Measurements from ENCODE around the gene GOLPH3. TPM values are rescaled to one million over a fixed set of nuclear protein-coding genes. Genes with fewer than 3 reads are reported as not detected.

GOLPH3 gene
- total RNA-seq, 2 experiments from 2014 or later = 99.3 to 101 TPM

- CTCF ChIA-PET = no interaction called here
- POLR2A ChIA-PET = interaction anchor here (0.5 kb wide), 1 partner anchor 358 kb away, joined by 5 read pairs; no protein-coding TSS in a partner anchor
These were observed 63.9 kb downstream of the GOLPH3 start for GRCh38 chr5:32110111-32110696.

DNA sequence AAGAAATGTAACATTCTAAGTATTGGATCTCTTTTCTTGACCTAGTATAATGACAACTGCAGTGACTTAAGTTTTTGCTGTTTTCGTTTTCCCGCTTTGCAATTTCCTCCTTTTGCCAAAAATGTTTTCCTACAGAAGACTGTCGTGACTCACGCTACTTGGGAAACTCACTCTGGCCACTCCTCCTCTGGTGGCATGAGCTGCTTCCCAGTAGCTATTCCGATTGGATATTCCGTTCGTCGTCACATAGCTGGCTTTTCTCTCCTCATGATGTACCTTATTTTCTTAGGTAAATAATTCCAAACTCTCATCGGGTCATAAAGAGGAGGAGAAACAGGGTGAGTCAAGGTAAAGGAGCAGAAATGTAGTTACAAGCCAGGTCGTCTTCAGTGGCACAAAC lies 64.9 kb downstream of the GOLPH3 start:
- POLR2A ChIA-PET = no interaction called here
- CTCF ChIA-PET = interaction anchor here (1.3 kb wide), 1 partner anchor 16 kb away, joined by 5 read pairs; no protein-coding TSS in a partner anchor

GRCh38 chr5:32108167-32108566 lies 66.0 kb downstream of the GOLPH3 start:
- CTCF ChIA-PET = interaction anchor here (1.3 kb wide), 2 partner anchors 15 kb away, joined by 4 to 5 read pairs; no protein-coding TSS in a partner anchor
- POLR2A ChIA-PET = no interaction called here

DNA sequence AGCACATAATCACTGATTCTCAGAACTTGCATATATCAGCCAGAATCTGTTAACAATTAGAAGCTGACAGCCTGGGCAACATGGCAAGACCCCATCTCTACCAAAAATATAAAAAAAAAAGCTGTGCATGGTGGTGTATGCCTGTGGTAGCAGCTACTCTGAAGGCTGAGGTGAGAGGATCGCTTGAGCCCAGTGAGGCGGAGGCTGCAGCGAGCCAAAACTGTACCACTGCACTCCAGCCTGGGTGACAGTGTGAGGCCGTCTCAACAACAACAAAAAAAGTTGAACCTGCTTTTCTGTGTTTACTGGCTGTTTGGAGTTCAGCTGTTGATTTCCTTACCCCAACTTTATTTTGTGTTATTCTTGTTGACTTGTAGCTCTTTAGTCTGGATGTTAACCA lies 66.8 kb downstream of the GOLPH3 start:
- CTCF ChIA-PET = interaction anchor here (1.3 kb wide), 1 partner anchor 14 kb away, joined by 4 read pairs; no protein-coding TSS in a partner anchor
- POLR2A ChIA-PET = no interaction called here

DNA sequence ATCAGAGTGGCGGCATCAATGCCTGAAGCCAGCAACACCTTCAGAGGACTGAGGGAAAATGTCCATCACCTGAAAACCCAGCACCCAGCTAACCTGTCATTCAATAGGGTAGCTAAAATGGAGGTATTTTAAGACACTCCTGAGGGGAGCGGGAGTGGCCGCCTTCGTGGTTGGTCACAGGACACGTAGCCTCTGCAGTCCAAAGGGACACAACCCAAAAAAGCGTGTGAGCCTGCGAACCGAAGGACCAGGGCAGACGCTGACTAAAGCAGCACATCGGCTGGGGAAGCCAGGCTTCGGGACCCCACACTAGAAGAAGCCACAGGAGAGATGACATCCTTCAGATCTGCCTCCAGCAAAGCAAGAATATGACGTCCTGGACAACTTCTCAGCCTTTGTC lies 70.6 kb downstream of the GOLPH3 start:
- CTCF ChIA-PET = no interaction called here
- POLR2A ChIA-PET = no interaction called here

DNA sequence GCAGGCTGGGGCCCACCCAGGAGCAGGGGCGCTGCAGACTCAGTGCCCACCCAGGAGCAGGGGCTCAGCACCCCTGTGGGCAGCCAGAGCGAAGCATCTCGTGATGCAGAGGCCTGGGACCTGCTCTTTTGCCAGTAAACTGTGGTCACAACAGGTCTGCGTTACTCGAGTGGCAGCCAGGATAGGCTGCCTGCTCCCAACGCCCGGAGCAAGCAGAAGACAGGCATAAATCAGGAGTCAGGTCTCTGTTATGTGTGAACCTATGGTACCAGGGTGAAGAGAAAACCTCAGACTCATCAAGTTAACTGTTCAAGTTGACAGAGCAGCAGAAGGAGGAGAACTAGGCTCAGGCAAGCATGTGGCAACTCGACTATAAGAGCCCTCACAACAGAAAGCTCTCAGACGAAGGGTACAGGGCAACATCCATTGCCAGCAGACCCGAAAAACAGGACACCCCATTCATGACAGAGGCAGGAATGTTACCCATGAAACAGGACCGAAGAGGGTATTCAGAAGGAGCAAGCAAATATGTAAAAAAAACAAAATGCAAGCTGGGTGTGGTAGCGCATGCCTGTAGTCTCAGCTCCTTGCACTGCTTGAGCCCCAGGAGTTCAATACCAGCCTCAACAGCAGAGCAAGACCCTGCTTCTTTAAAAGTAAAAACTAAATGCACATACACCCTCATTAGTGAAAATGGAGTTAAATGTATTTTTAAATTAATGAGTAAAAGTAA lies 71.7 kb downstream of the GOLPH3 start:
- CTCF ChIA-PET = no interaction called here
- POLR2A ChIA-PET = no interaction called here

DNA sequence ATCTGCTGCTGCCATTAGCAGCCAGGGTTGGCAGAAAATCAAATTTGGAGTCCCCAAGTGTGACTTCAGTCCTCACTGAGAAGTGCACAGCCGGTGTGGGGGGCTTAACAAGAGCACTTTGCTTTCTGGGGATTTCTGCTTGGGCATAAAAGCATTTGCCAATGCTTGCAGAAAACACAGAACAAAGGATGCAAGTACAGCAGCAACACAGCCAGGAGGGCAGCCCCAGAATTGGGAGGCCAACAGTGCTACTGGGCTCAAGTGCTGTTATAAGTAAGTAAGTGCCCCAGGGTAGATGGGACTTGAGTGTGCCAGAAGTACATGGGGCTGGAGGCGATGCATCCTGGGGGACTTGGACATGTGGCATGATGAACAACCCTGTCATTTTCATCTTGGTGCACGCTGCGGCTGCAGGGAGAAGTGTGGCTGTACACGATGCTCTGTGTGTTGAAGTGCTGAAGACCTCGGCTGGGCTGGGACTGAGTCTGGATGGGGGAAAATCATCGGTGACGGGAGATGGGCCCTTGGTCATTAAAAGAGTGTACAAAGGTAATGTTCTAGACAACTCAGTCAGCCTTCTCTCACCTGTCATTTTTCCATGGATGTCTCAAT lies 73.3 kb downstream of the GOLPH3 start:
- CTCF ChIA-PET = no interaction called here
- POLR2A ChIA-PET = no interaction called here

DNA sequence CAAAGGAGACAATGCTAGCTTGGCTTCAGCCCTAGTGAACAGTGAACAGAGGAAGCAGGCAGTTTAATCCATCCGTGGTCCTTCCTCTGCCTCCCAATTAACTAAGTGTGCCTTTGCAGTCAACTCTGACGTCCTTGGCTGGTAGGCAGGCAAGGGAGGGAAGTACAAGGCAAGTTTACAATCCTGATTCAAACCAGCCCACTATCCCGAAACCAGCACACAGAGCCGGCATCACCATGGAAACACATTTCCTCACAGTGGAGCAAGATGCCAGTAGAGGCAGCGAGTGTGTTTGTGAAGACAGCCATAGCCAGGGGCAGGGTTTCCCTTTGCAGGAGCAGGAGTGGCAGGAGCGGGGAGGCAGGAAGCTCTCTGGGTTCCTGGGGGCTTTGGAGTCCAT lies 73.9 kb downstream of the GOLPH3 start:
- ChIA-PET CTCF (no interaction called here), POLR2A (no interaction called here)

- POLR2A ChIA-PET = no interaction called here
- CTCF ChIA-PET = no interaction called here
These were observed 74.6 kb downstream of the GOLPH3 start for GRCh38 chr5:32099486-32100035.

GRCh38 chr5:32098890-32099310 lies 75.2 kb downstream of the GOLPH3 start:
- POLR2A ChIA-PET = no interaction called here
- CTCF ChIA-PET = no interaction called here

DNA sequence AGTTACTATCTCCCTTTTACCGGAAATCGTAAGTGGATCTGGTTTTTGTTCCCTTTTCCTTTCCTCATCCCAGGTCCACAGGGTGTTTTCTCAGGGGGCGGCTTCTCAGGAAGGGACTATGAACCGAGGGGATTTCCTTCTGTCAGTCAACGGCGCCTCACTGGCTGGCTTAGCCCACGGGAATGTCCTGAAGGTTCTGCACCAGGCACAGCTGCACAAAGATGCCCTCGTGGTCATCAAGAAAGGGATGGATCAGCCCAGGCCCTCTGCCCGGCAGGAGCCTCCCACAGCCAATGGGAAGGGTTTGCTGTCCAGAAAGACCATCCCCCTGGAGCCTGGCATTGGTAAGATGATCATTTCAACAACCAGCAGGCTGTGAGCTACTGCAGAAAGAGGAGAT lies 75.8 kb downstream of the GOLPH3 start:
- ChIA-PET POLR2A (no interaction called here), CTCF (no interaction called here)

GRCh38 chr5:32096891-32097595 lies 77.1 kb downstream of the GOLPH3 start:
- ChIA-PET CTCF (no interaction called here), POLR2A (no interaction called here)

- CTCF ChIA-PET = interaction anchor here (0.9 kb wide), 1 partner anchor 94 kb away, joined by 3 read pairs; no protein-coding TSS in a partner anchor
- POLR2A ChIA-PET = no interaction called here
These were observed 78.9 kb downstream of the GOLPH3 start for GRCh38 chr5:32095261-32095671.

GRCh38 chr5:32094691-32095090 lies 79.4 kb downstream of the GOLPH3 start:
- ChIA-PET CTCF (no interaction called here), POLR2A (no interaction called here)

DNA sequence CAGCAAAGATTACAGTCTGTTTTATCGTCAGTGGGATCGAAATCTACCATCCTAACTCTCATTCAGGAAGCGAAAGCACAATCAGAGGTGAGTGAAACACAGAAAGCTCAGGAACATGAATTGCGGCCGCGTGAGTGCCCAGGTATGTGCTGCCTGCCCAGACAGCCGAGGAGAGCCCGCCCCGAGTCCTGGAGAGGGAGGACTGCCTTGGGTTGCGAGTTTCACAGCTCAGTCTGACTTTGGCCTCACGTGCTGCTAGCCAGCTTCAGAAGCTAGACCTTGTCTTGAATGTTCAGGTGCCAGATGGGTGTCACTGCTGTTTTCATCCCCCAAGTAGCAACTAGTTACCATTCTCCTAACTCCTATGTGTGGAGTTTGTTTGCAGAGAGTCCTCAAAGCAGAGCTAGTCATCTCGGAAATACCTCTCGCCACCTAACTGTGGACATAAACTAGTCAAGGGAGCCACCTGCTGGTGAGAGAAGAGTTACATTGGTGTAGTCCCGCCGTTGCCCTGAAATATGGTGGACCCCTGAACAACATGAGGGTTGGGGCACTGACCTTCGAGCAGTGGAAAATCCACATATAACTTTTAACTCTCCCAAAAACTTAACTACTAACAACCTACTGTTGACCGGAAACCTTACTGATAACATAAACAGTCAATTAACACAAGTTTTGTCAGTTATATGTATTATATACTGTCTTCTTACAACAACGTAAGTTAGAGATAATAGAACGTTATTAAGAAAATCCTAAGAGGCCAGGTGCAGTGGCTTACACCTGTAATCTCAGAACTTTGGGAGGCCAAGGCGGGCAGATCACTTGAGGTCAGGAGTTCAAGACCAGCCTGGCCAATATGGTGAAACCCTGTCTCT lies 80.9 kb downstream of the GOLPH3 start:
- ChIA-PET POLR2A (no interaction called here), CTCF (interaction anchor here (0.6 to 1.7 kb wide), 11 partner anchors 9 to 561 kb away, joined by 3 to 9 read pairs (median 4); partner anchors contain the start of genes C5orf22 and DROSHA)

GRCh38 chr5:32090755-32091128 lies 83.4 kb downstream of the GOLPH3 start:
- ChIA-PET POLR2A (no interaction called here), CTCF (no interaction called here)

GRCh38 chr5:32090026-32090754 lies 83.9 kb downstream of the GOLPH3 start:
- POLR2A ChIA-PET = no interaction called here
- CTCF ChIA-PET = no interaction called here

DNA sequence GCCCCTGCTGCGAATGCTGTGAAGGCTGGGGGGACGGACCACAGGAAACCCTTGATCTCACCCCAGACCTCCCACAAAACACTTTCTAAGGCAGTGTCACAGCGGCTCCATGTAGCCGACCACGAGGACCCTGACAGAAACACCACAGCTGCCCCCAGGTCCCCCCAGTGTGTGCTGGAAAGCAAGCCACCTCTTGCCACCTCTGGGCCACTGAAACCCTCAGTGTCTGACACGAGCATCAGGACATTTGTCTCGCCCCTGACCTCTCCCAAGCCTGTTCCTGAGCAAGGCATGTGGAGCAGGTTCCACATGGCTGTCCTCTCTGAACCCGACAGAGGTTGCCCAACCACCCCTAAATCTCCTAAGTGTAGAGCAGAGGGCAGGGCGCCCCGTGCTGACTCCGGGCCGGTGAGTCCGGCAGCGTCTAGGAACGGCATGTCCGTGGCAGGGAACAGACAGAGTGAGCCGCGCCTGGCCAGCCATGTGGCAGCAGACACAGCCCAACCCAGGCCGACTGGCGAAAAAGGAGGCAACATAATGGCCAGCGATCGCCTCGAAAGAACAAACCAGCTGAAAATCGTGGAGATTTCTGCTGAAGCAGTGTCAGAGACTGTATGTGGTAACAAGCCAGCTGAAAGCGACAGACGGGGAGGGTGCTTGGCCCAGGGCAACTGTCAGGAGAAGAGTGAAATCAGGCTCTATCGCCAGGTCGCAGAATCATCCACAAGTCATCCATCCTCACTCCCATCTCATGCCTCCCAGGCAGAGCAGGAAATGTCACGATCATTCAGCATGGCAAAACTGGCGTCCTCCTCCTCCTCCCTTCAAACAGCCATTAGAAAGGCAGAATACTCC lies 84.7 kb downstream of the GOLPH3 start:
- ChIA-PET CTCF (no interaction called here), POLR2A (no interaction called here)

Data from activated CD8-positive, alpha-beta memory T cell treated with anti-CD3 and anti-CD28 coated beads for 36 hours (primary cell).